Endothelial cell of umbilical vein (primary cell): ENCODE data around the gene SUPV3L1. TPM values are rescaled to one million over a fixed set of nuclear protein-coding genes. Genes with fewer than 3 reads are reported as not detected.

ENCODE experiments used
- BruUV-seq: library from RNA; stranded (reverse); fragments of 400-500 nt; replicated peaks from 2 replicates; lab custom pipeline; 2021; lab: Mats Ljungman, UMichigan
- CTCF ChIA-PET: fragments of 300-600, 350-600 bp; sonication (Branson Sonifier 250); formaldehyde crosslinking; loops from one replicate; lab custom pipeline; 2021; ENCODE audit warnings: antibody characterized with exemption, inconsistent platforms; lab: Charles Lee
- POLR2A ChIA-PET: fragments of 300-600, 350-600 bp; sonication (Branson Sonifier 250); formaldehyde crosslinking; loops from one replicate; lab custom pipeline; 2021; ENCODE audit warnings: antibody characterized with exemption, inconsistent platforms; lab: Charles Lee
- DNase-seq: peaks from one replicate; pipeline ENCODE4 v3.0.0-alpha.2; 2011; ENCODE audit warnings: low read depth, low spot score
- FAIRE-seq: peaks from 2 replicates; lab custom pipeline; 2011; peaks lifted over from hg19 to GRCh38; lab: Jason Lieb, UNC
- H2AFZ ChIP-seq: 2 replicates; pipeline ENCODE4 v1.6.0; 2012; ENCODE audit warnings: low read depth, low read length, control low read depth, inconsistent platforms
- H3K27ac ChIP-seq: 2 replicates; pipeline ENCODE4 v1.5.1; 2011; ENCODE audit warnings: low read depth, mild to moderate bottlenecking, control low read depth, low read length, moderate library complexity; ENCODE audit not compliant: insufficient read depth
- H3K27me3 ChIP-seq, 2 experiments: 2 replicates each; pipeline versions ENCODE4 v1.6.0 to v1.6.1; 2011; ENCODE audit warnings: low read length in 2 of 2, mixed read lengths in 1 of 2; ENCODE audit not compliant: control insufficient read depth in 2 of 2, insufficient read depth in 2 of 2
- H3K36me3 ChIP-seq, 2 experiments: 2 replicates in 1 of 2; 3 replicates in 1 of 2; pipeline ENCODE4 v1.5.1; 2011; ENCODE audit warnings: low read length in 2 of 2, mild to moderate bottlenecking in 1 of 2, moderate library complexity in 1 of 2; ENCODE audit not compliant: control insufficient read depth in 2 of 2, insufficient read depth in 2 of 2; ENCODE audit errors: extremely low read depth in 1 of 2
- H3K4me1 ChIP-seq: 3 replicates; pipeline ENCODE4 v1.5.1; 2011; ENCODE audit warnings: mild to moderate bottlenecking, low read length; ENCODE audit not compliant: control insufficient read depth, insufficient read depth; ENCODE audit errors: extremely low read depth
- H3K4me2 ChIP-seq: 2 replicates; pipeline ENCODE4 v1.6.1; 2011; ENCODE audit warnings: low read length, control low read depth, mixed read lengths; ENCODE audit not compliant: insufficient read depth
- H3K4me3 ChIP-seq, 3 experiments: fragments of 200-600 bp in 1 of 3; sonication (generic), shearing (Covaris generic) in 1 of 3; replicated peaks in 1 of 3; 2 replicates each; pipeline ENCODE4 v1.5.1; 2011 to 2016; ENCODE audit warnings: control low read depth in 3 of 3, low read length in 3 of 3, mild to moderate bottlenecking in 2 of 3, inconsistent platforms in 1 of 3, low read depth in 1 of 3, moderate library complexity in 1 of 3; ENCODE audit not compliant: insufficient read depth in 1 of 3
- H3K79me2 ChIP-seq: 2 replicates; pipeline ENCODE4 v1.6.0; 2012; ENCODE audit warnings: low read length, inconsistent platforms; ENCODE audit not compliant: control insufficient read depth, insufficient read depth
- H3K9ac ChIP-seq: replicated peaks from 2 replicates; pipeline ENCODE3; 2011; ENCODE audit warnings: low read length, control low read depth; ENCODE audit not compliant: insufficient read depth; ENCODE audit errors: extremely low read depth
- H3K9me1 ChIP-seq: replicated peaks from 3 replicates; pipeline ENCODE4 v1.6.0; 2011; ENCODE audit warnings: mild to moderate bottlenecking, low read length; ENCODE audit not compliant: control insufficient read depth, insufficient read depth; ENCODE audit errors: extremely low read depth
- H3K9me3 ChIP-seq: replicated peaks from 2 replicates; pipeline ENCODE4 v1.5.1; 2012; ENCODE audit warnings: low read length, inconsistent platforms; ENCODE audit not compliant: control insufficient read depth, insufficient read depth
- H4K20me1 ChIP-seq: replicated peaks from 2 replicates; pipeline ENCODE3; 2011; ENCODE audit warnings: mild to moderate bottlenecking, low read length; ENCODE audit not compliant: control insufficient read depth, insufficient read depth; ENCODE audit errors: extremely low read depth
- CTCF ChIP-seq, 2 donors: IDR thresholded peaks; 1 replicate in 1 of 2; 2 replicates in 1 of 2; pipeline ENCODE4 v1.5.1; 2011; ENCODE audit warnings: low read length in 2 of 2, mild to moderate bottlenecking in 2 of 2, moderate library complexity in 2 of 2, control low read depth in 1 of 2, inconsistent platforms in 1 of 2, low read depth in 1 of 2; ENCODE audit not compliant: insufficient read depth in 1 of 2; ENCODE audit errors: extremely low read depth in 1 of 2
- EZH2 ChIP-seq: IDR thresholded peaks from 2 replicates; pipeline ENCODE4 v1.6.1; 2012; ENCODE audit warnings: borderline replicate concordance, low read depth, mild to moderate bottlenecking, moderate library complexity, low read length, inconsistent platforms; ENCODE audit not compliant: severe bottlenecking
- FOS ChIP-seq: IDR thresholded peaks from 2 replicates; pipeline ENCODE4 v1.6.1; 2011; ENCODE audit warnings: mild to moderate bottlenecking, low read length, moderate library complexity, borderline replicate concordance; ENCODE audit not compliant: insufficient read depth
- GATA2 ChIP-seq: IDR thresholded peaks from 2 replicates; pipeline ENCODE4 v1.7.0; 2011; ENCODE audit warnings: low read depth, mild to moderate bottlenecking, moderate library complexity, mixed read lengths, low read length; ENCODE audit not compliant: insufficient read length, insufficient read depth
- JUN ChIP-seq: IDR thresholded peaks from 2 replicates; pipeline ENCODE4 v1.6.1; 2011; ENCODE audit warnings: borderline replicate concordance, low read depth; ENCODE audit not compliant: insufficient read length, insufficient read depth
- MYC ChIP-seq: IDR thresholded peaks from one replicate; pipeline ENCODE4 v1.6.1; 2011; ENCODE audit warnings: mild to moderate bottlenecking, low read depth, low read length
- POLR2A ChIP-seq: IDR thresholded peaks from 2 replicates; pipeline ENCODE4 v1.6.1; 2012; ENCODE audit warnings: low read depth, mild to moderate bottlenecking, control low read depth, low read length
- POLR2AphosphoS5 ChIP-seq: IDR thresholded peaks from 2 replicates; pipeline ENCODE4 v1.6.1; 2012; ENCODE audit warnings: low read depth, mild to moderate bottlenecking, control low read depth, low read length, moderate library complexity; ENCODE audit not compliant: insufficient read depth
- dilution Hi-C: fragments of 300-500 bp; cut with MboI; formaldehyde crosslinking; loops from one replicate; pipeline ENCODE4 v1.15.0; 2019; ENCODE audit warnings: low sequenced_read_pairs; ENCODE audit not compliant: extremely low pct_ligation_motif_present
- intact Hi-C: fragments of 100-400 bp; cut with micrococcal nuclease; formaldehyde crosslinking; loops from one replicate; pipeline ENCODE4 v1.10.0; 2022
- polyA plus RNA-seq, 4 experiments: library from polyadenylated mRNA; depleted of rRNA in 3 of 4; stranded (reverse) in 3 of 4; unstranded in 1 of 4; fragments of >200 nt; gene quantifications; 2 replicates each; pipeline versions ENCODE4 v1.2.1 to v1.2.3, GENCODE V29; 2011 to 2012; ENCODE audit warnings: missing spikeins in 1 of 4
- total RNA-seq: library from RNA; stranded (reverse); gene quantifications from 2 replicates; pipeline ENCODE4 v1.2.3, GENCODE V29; 2021
- TF ChIP-seq, protein P1 (sequence below): IDR thresholded peaks from 2 replicates; pipeline ENCODE4 v1.6.1; 2011; ENCODE audit not compliant: insufficient read depth, insufficient read length

The SUPV3L1 gene
- total and polyA plus RNA-seq, 2 donors (not counting 3 experiments of a cell fraction or from before 2014, with no cell fraction given): 21.8 to 30.4 TPM

DNA sequence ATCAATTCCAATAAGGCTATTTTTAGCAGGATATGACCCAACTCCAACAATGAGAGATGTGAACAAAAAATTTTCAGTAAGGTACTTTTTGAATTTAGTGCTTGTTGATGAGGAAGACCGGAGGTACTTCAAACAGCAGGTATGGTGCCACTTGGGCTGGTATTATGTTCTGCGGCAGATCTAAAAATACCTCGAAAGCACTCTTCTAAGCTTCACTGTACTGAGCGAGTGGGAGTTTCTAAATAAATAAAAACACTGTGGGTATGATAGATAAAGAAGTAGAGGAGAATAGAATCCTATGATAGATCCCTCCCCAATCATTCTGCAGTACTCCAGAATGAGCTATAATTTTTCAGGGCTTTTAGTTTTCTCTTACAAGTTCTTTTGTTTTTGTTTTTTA lies 11.5 kb upstream of the SUPV3L1 start:
- no peak overlapping the region for H3K27ac ChIP-seq
- CTCF ChIA-PET: interaction anchor here (0.6 kb wide), 1 partner anchor 1073 kb away, joined by 3 read pairs; no protein-coding TSS in a partner anchor
- no peaks in the 10 kb centered on the region for H3K4me1 ChIP-seq
- no peaks in the 10 kb centered on the region for H3K27me3 ChIP-seq
- no peak for DNase-seq
- H3K9me1 ChIP-seq: no peaks in the 10 kb centered on the region
- H4K20me1 ChIP-seq: no peaks in the 10 kb centered on the region
- H3K9ac ChIP-seq: no peak overlapping the region
- H3K9me3 ChIP-seq: no peaks in the 10 kb centered on the region
- H3K79me2 ChIP-seq: no peaks in the 10 kb centered on the region
- H3K36me3 ChIP-seq: peaks cover 9 to 12% of the 10 kb centered on the region in 2 experiments
- TF ChIP-seq JUN: no peak
- TF ChIP-seq EZH2: no peak
- TF ChIP-seq, protein P1, sequence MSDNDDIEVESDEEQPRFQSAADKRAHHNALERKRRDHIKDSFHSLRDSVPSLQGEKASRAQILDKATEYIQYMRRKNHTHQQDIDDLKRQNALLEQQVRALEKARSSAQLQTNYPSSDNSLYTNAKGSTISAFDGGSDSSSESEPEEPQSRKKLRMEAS: no peak
- no peak for TF ChIP-seq GATA2
- TF ChIP-seq POLR2AphosphoS5: no peak
- no peak for TF ChIP-seq POLR2A
- no peak for TF ChIP-seq FOS
- TF ChIP-seq MYC: no peak
- TF ChIP-seq CTCF (IDR thresholded peaks at IDR 0.05; ENCODE audit: extremely low read depth in 1 of 2, insufficient read depth in 1 of 2, low read depth in 1 of 2, low read length in 2 of 2): no peak
- intact Hi-C loops: no loop called here
- dilution Hi-C loops: no loop called here
- H3K4me2 ChIP-seq: no peak overlapping the region
- BruUV-seq: no TSS peak
- POLR2A ChIA-PET: no interaction called here
- no peak overlapping the region for H2AFZ ChIP-seq
- FAIRE-seq: no peak
- no peak overlapping the region for H3K4me3 ChIP-seq
